ENCODE results near the gene FSIP1.

The FSIP1 gene

DNA sequence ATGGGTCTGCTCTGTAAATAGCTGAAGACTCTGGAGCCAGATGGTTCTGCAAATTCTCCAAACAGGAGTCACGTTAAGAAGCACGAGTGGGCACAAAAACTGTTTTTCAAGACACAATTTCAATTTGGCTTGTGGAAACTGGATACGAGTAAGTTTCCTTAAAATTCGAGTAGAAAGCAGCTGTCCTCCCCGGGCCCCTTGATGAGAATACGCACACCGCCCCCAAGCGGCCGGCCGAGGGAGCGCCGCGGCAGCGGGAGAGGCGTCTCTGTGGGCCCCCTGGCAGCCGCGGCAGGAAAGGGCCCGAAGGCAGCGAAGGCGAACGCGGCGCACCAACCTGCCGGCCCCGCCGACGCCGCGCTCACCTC lies 202.5 kb downstream of the FSIP1 start:
- no peak for FAIRE-seq

DNA sequence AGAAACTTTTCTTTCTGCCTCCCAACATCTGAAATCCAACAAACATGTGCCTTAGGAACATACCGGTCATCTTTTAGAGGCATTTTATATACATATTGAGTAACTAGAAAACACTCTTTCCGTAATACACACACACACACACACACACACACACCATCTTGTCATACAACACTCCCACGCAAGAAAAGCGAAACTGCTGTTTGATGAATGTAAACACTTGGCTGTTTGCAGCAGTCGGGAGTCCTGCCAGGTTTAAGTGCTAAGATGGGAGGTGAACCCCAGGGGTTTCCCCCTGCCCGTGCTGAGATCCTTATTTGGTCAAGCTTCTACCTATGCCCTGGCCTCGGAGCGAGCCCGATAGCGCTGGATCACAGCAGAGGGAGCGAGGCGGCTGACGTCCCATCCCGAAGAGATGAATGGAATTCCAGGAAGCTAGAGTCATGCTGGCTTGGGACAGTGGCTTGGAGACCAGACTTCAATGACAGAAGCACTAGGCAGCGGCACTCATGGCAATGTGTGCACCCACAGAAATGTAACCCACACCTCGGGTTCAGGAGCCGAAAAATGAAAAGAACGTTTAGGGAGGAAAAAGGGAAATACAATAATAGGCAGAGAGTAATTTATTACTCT lies 203.0 kb downstream of the FSIP1 start:
- FAIRE-seq, result no peak

DNA sequence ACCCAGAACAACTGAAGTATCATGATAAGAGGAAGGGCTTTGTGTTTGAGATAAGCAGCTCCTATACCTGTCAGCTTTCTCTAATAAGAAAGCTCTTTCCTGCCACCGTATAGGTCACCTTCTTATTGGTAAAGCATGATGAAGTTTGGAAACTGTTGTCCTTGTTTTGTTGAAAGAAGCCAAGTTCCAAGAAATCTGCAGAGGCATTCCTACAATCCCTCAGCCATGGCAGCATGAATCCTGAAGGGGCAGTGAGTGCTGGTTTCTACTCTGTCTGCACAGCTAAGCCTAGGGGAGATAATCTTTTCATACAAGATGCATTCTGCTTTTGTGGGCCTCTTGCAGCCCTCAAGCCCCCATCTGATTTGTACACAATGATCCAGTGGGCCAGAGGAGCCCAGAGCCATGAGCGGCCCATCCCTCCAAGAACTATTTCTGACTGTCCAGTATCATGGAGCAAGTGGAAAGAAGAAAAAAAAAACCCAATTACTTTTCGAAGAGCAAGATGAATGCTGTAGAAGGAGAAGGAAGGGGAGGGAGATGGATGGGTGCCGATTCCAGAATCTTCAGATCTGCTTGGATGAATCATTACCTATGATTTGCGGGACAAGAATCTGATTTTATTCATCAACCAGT lies 203.7 kb downstream of the FSIP1 start:
- FAIRE-seq, result no peak

DNA sequence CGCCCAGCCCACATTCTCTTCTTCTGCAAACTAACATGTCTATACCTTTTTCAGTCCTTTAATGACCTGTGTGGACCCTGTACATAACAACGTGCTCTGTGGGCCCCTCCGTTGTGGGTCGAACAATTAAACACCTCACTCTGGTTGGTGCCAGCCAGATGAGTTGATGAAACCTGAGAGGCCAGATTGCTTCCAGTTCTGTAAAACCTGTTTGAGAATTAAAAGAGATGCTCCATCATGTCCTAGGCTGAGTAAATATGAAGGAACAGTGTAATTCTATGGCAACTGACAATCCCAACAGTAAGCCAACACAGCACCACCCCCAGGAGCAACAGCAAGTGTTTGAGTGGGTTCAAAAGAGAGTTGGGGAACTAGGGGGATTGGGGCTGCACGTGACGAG lies 207.5 kb downstream of the FSIP1 start:
- FAIRE-seq, result no peak

DNA sequence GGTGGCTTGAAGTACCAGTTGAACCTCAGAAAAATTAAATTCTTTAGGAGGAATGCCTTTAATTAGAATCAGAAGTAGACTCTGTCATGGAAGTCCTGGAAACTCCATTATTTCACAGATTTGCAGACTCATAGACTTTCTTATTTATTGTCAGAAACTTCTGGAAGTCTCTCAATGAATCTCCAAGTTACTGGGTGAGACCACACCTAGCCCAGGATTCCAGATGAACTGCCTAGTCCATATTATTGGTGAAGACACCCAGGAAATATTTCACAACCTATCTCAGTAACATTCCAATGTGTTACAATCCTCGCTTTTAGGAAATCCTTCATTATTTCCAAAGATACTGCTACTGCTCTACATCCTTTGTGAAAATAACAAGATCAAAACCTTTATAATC lies 208.2 kb downstream of the FSIP1 start:
- FAIRE-seq, result no peak

DNA sequence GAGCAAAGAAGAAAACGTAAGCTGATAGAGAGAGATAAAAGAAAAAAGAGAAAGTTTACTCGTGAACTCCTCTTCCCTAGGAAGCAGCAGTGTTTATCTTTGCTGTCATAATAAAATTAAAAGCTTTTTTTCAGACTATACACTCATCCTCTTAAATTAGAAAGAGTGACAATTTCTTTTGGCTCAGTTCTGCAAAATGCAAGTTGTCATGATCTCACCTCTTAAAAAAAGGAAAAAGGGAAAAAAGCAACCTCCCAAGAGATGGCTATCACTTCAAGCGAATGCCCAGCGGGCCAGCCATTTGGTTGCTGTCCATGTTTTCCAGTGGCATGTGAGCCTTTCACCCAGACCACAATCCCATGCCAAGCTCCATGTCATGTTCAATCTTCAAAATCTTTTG lies 208.8 kb downstream of the FSIP1 start:
- no peak for FAIRE-seq

DNA sequence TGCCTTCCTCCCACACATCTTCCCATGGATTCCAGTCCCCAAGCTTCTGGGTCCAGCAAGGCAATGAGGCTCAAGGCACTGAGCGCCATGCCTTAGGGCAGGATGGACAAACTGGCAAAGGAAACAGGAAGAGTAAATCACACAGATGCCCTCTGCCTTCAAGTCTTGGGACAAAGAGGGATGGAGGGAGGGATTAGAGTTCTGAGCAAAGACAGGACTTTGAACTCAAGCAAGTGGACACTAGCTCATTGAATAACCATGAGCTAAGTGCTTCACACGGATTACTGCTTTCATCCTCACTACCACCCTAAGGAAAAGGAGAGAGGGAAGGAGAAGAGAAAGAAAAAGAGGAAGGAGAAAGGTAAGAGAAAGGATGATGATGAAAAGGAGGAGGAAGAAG lies 209.4 kb downstream of the FSIP1 start:
- no peak for FAIRE-seq

DNA sequence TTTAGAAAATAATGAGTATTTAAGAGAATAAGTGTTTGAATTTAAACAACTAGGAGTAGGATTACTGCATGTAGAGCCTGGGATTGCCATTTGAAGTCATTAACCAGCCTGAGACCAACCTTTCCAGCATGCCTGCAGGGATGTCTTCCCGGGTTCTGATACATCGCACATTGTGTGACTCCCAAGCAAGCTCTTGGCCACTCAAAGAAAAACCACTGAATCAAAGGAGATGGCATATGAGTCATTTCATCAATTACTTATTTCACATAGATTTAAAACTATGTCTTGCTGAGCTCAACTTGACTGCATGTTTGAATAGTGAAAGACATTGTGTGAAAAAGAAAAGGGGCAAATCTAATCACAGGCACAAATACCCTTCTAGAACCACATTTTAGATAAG lies 216.8 kb downstream of the FSIP1 start:
- FAIRE-seq, result no peak

DNA sequence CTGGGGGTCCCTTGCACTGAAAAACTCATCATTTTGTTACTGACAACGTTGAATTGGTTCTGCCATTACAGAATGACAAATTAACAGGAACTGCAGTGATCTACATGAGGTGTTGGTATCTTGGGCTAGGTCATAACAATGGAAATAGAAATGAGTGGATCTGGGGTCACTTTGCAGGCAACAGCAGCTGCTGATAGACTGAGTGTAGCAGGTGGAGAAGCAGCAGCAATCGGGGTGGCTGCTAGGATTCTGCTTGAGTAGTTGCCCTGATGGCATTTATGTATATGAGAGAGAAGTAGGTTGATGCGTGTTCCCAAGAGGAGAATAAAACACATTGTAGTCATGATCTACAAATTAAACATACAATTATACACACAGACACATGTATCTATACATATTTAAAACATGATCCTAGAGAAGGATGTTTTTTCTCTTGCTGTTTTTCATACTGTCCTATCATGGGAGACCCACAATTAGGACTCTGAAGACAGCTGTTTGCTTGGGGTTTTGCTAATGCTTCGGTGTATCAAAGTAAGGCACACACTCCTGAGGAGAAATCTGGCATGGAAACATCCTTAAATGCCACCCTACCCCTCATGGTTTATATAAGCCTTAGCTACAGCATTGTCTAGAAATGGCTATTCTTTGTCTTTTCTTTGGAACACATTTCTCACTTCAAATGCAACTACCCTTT lies 217.5 kb downstream of the FSIP1 start:
- no peak for FAIRE-seq

DNA sequence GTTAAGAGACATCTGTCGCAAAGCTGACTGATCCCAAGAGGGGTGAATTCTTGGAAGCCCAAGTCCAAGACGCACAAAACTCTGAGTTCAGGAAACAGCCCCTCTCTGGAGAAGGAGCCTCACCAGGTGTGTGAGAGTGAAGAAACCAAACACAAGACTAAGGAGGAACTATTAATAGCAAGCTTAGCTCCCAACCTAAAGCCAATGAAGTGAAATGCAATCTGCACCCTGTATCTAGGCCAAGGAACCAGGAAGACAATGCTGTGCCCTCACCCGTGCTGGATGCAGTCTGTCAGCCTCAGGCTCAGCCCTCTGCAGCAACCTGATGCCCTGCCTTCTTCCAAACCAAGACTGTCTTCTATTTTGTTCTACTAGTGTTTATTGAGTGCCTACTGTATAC lies 224.2 kb downstream of the FSIP1 start:
- FAIRE-seq, result no peak

DNA sequence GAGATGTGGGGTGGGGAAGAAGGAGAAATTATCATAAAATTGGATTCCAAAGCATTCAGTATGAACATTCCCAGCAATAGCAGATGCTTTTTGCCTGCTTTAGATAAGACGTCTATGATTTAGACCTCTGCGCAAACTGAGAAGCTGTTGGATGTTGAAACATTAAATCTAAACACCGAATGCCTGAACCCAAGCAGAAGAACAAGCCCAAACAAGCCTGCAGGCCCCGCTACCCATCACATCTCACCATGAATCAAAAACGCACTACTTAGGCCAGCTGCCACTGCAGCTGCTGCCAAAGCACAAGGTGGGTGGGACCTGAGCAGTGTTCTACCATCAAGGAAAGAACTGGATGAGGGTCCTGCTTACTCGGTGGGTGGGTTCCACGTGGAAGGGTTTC lies 226.2 kb downstream of the FSIP1 start:
- FAIRE-seq, result no peak

DNA sequence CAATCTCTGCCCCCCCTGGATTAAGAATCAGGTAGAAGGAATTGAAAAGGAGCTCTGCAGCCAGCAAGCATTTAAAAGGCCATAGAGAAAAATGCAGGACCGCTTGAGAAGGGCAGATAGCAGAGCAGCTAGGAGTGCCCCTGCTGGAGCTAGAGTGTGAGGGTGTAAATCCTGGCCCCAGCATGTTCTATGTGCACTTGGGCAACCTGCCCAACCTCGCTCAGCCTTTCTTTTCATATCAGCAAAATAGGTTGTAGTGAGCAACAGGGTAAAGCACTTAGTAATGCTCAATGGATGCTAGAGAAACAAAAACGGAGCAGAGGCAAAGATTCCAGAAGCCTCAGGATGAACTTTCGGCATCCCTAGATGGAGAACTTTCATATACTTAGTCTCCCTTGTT lies 226.8 kb downstream of the FSIP1 start:
- no peak for FAIRE-seq

DNA sequence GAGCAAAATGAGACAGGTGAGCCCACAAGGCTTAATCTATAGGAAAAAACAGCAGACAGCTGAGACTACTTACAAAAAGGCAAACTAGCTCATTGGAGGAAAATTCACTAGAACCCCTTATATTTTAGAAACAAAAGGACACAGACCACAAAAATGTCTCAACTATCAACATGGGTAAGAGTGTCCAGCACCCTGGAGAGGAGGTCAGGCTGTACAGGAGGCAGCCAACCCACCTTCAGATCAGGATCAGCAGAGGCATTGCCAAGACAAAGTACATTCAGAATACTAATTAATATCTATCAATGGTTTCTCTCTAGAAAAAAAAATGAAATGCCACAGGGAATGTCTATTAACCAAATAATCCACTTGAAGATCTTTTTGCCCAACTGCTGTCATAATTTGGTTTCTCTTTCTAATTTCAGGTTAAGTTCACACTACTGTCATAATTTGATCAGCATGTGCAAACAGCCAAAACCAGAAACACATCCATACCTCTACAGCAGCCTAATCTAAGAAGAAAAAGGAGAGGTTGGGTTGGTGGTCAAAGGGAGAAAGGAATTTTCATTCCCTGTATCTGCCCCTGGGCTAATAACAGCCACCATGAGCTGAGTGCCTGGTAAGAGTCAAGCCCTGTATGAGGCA lies 227.8 kb downstream of the FSIP1 start:
- no peak for FAIRE-seq

DNA sequence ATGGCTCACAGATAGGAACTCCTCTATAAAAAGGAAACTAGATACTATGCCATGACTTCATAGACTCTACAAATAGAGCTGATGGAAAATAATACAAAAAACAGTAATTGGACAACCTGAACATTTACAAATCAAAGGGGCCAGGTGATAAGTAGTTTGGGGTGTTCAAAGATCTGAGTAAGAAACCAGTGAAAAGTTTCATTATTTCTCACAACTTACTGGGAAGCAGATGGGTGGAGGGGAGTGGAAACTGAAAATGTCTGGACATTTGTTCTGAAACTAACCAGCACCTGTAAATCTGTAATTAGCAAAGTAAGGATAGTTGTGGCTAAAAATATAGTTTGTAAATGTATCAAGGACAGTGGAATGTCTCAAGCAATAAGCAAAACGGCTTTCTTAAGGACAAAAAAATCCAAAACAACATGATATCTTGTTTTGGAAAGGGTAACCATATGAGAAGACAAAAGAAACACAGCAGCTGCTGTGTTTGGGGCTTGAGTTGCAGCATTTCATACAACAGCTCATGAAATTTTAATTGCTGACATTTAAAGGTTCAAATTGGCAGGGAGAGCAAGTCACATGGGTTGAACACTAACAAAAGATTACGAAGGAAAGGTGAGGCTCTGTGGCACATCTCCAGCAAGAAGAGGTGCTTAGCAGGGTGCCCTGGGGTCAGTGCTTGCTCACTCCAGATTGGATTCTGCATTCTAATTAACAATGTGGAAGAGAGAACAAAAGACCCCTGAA lies 228.5 kb downstream of the FSIP1 start:
- FAIRE-seq, result no peak

DNA sequence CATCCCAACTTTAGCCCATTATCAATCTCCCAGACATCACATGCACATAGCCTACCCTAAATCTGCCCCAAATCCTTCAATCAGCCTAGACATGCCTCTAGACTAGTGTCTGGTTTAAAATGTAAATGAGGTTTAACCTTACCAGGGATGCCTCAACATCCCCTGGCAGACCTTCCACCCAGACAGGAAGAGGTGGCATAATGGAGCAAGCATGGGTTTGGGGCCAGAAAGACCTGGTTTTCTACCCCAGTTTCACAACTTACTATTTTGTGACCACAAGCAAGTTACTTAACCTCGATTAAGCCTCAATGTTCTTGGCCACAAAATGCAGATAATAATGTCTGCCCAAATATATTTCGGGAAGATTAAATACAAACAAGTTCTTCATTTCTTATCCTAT lies 230.1 kb downstream of the FSIP1 start:
- no peak for FAIRE-seq

DNA sequence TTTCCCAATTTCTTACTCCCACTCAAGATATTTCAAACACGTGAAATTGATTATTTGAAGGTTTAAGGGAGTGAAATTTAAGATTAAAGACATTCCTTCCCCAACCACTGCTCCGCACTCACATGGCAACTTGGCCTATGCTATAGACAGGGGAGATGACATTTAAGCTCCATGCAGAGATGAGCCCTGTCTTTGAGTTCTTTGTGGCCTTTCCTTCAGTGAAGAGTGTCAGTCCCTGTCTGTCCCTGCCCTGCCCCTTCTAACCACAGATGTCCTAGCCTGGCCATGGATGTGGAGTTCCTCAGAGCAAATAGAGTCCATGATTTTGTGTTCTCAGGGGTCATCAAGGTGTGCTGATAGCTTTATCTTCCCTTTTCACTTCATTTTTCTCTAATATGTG lies 231.2 kb downstream of the FSIP1 start:
- no peak for FAIRE-seq
